Measurements from ENCODE around the gene SNCB. TPM values are rescaled to one million over a fixed set of nuclear protein-coding genes. Genes with fewer than 3 reads are reported as not detected.

SNCB gene
- total and polyA plus RNA-seq, 2 of the 4 experiments (the other 2 are of a cell fraction): 0.41 TPM; not detected in 1

- Histone ChIP-seq H4K91ac (ENCODE audit: insufficient read depth, low read depth, low read length) (0 out of 2 replicates have a peak overlapping the region, but pooled peaks have one; percentile 45), H3K9me3 (ENCODE audit: control insufficient read depth, insufficient read depth, low read length) (no peaks in the 10 kb centered on the region), H2BK120ac (ENCODE audit: low read depth, low read length) (no peak overlapping the region), H3K79me1 (ENCODE audit: low read depth in 1 of 2, low read length in 2 of 2) (peaks cover 4 to 38% of the 10 kb centered on the region in 2 experiments), H2BK20ac (ENCODE audit: low read depth, low read length) (no peak overlapping the region), H3K9me1 (ENCODE audit: insufficient read depth, low read length) (peaks cover 13% of the 10 kb centered on the region; the same call in 1 of the 2 replicates), H3K4me2 (ENCODE audit: low read depth, low read length) (peak overlapping the region; percentile 95), H2AK9ac (replicated peaks; ENCODE audit: low read depth, low read length, poor library complexity) (peak overlapping the region; percentile 96), H3K23ac (ENCODE audit: low read depth, low read length) (0 out of 2 replicates have a peak overlapping the region, but pooled peaks have one; percentile 41), H2BK5ac (ENCODE audit: low read depth, low read length, poor library complexity, severe bottlenecking) (no peak overlapping the region), H3K27ac (ENCODE audit: insufficient read depth, low read length) (no peak overlapping the region; the same call in 1 of the 2 replicates), H3K56ac (ENCODE audit: extremely low read depth, insufficient read depth, low read length) (no peak overlapping the region), H4K20me1 (ENCODE audit: insufficient read depth, low read length) (peaks cover 34% of the 10 kb centered on the region), H3K27me3 (ENCODE audit: control insufficient read depth, insufficient read depth, low read length) (no peaks in the 10 kb centered on the region; the same call in 1 of the 2 replicates), H4K8ac (ENCODE audit: low read depth in 2 of 2, low read length in 2 of 2) (peak overlapping the region in 1 of 2 experiments; percentile 92; a peak in 1 of 4 replicates), H3K4me1 (ENCODE audit: control insufficient read depth, insufficient read depth, low read length) (peaks cover 12% of the 10 kb centered on the region; the same call in 1 of the 2 replicates), H2AK5ac (ENCODE audit: low read depth, low read length) (peak overlapping the region; percentile 87), H3K4ac (ENCODE audit: low read depth, low read length) (peak overlapping the region; percentile 64; the same call in 1 of the 2 replicates), H3K4me3 (ENCODE audit: insufficient read depth, low read depth, low read length) (peak overlapping the region; percentile 76), H2BK15ac (ENCODE audit: low read depth, low read length) (no peak overlapping the region), H4K5ac (ENCODE audit: low read depth, low read length) (no peak overlapping the region), H3K14ac (replicated peaks; ENCODE audit: low read depth, low read length) (no peak overlapping the region), H3K18ac (ENCODE audit: low read depth, low read length) (no peak overlapping the region), H2AFZ (replicated peaks; ENCODE audit: low read length, poor library complexity) (peak overlapping the region; percentile 93), H3K36me3 (ENCODE audit: control insufficient read depth, insufficient read depth, low read length) (peaks cover 7% of the 10 kb centered on the region; the same call in 1 of the 2 replicates), H3K9ac (ENCODE audit: low read depth, low read length) (peak overlapping the region; percentile 85)
- POLR2A ChIA-PET (ENCODE audit: unreplicated experiment): no interaction called here
- TF ChIP-seq RFX5 (IDR thresholded peaks at IDR 0.05; ENCODE audit: low read depth, low read length) (no peak), FOS (IDR thresholded peaks at IDR 0.05; ENCODE audit: low read depth, low read length) (no peak), ELK1 (IDR thresholded peaks at IDR 0.05; ENCODE audit: borderline replicate concordance, low read depth, low read length) (no peak), CTCF (conservative IDR thresholded peaks at IDR 0.05; ENCODE audit: low read depth, low read length) (no peak), USF2 (IDR thresholded peaks at IDR 0.05; ENCODE audit: low read depth, low read length) (no peak), NFE2L2 (IDR thresholded peaks at IDR 0.05; ENCODE audit: low read depth, low read length) (no peak)
- dilution Hi-C loops (cut with HindIII; ENCODE audit: low sequenced_read_pairs, unreplicated experiment): no loop called here
- intact Hi-C loops (cut with micrococcal nuclease): loop anchor here (10.0 kb wide), 1 partner anchor 234 kb away; the partner anchor contains the start of gene CLTB
- DNase-seq: no peak
- BruUV-seq (replicated peaks): no TSS peak
- CTCF ChIA-PET: interaction anchor here (2.0 kb wide), 1 partner anchor 12 kb away, joined by 13 read pairs; no protein-coding TSS in a partner anchor
- WGBS, 2 experiments (ENCODE audit: extremely low coverage in 2 of 2, insufficient read length in 1 of 2): 83% methylated on average over 8 of the region's 15 CpGs; no CpG with 5 or more reads in 1 of the 2 experiments
- in situ Hi-C loops (cut with MboI; ENCODE audit: low sequenced_read_pairs): no loop called here
- no peak for ATAC-seq (ENCODE audit: low read depth)
Observed at GRCh38 chr5:176648474-176649194, 18.3 kb upstream of the SNCB start.

Measured in IMR-90 (cell line).